K562 (cell line): ENCODE measurements around the gene TNKS2. TPM values are rescaled to one million over a fixed set of nuclear protein-coding genes. Genes with fewer than 3 reads are reported as not detected.

Source experiments
- ARID3A ChIP-seq: IDR thresholded peaks from 2 replicates; pipeline ENCODE4 v1.6.1; 2012; ENCODE audit warnings: low read depth, low read length, improper control_type of control experiment, borderline replicate concordance
- CTCF ChIP-seq, 3 experiments: IDR thresholded peaks in 2 of 3; conservative IDR thresholded peaks in 1 of 3; 2 replicates each; pipeline ENCODE4 v1.5.1; 2011 to 2012; ENCODE audit warnings: low read length in 3 of 3, mild to moderate bottlenecking in 3 of 3, control low read depth in 2 of 3, improper control_type of control experiment in 1 of 3, inconsistent platforms in 1 of 3, low read depth in 1 of 3, mixed read lengths in 1 of 3, moderate library complexity in 1 of 3; ENCODE audit not compliant: insufficient read depth in 2 of 3
- EZH2 ChIP-seq: IDR thresholded peaks from 2 replicates; pipeline ENCODE4 v1.6.1; 2012; ENCODE audit warnings: low read depth, mild to moderate bottlenecking, inconsistent platforms, low read length, borderline replicate concordance
- MEIS2 ChIP-seq: fragments of 450-650 bp; IDR thresholded peaks from 2 replicates; pipeline ENCODE4 v1.6.1; 2014; ENCODE audit warnings: mild to moderate bottlenecking; ENCODE audit not compliant: partially characterized antibody
- NONO ChIP-seq, 2 experiments: fragments of 200-400 bp in 1 of 2; fragments of 450-650 bp in 1 of 2; formaldehyde crosslinking in 1 of 2; IDR thresholded peaks; 2 replicates each; pipeline ENCODE4 v1.6.1; 2017; ENCODE audit warnings: low read depth in 2 of 2, mild to moderate bottlenecking in 2 of 2, moderate library complexity in 2 of 2, low read length in 1 of 2
- RBFOX2 ChIP-seq: fragments of 200-400 bp; formaldehyde crosslinking; IDR thresholded peaks from 2 replicates; pipeline ENCODE4 v1.6.1; 2017; ENCODE audit warnings: low read depth, mild to moderate bottlenecking, low read length, moderate library complexity
- RFX7 ChIP-seq: fragments of 250-450 bp; sonication (Bioruptor Pico); IDR thresholded peaks from 2 replicates; pipeline ENCODE4 v1.5.1; 2021; ENCODE audit warnings: mild to moderate bottlenecking
- SAFB ChIP-seq: fragments of 200-400 bp; formaldehyde crosslinking; IDR thresholded peaks from 2 replicates; pipeline ENCODE4 v1.6.1; 2017; ENCODE audit warnings: low read depth, low read length, borderline replicate concordance
- SMARCA5 ChIP-seq: fragments of 450-650 bp; IDR thresholded peaks from 2 replicates; pipeline ENCODE4 v1.6.1; 2016
- SRSF1 ChIP-seq: fragments of 200-400 bp; formaldehyde crosslinking; IDR thresholded peaks from 2 replicates; pipeline ENCODE4 v1.6.1; 2017; ENCODE audit warnings: mild to moderate bottlenecking, low read depth, low read length, moderate library complexity
- TBL1XR1 ChIP-seq, 2 experiments: IDR thresholded peaks; 2 replicates each; pipeline ENCODE4 v1.6.1; 2012; ENCODE audit warnings: improper control_type of control experiment in 2 of 2, low read length in 2 of 2, mild to moderate bottlenecking in 1 of 2
- ZBTB33 ChIP-seq: sonication (generic); formaldehyde crosslinking; IDR thresholded peaks from 2 replicates; pipeline ENCODE4 v1.8.1; 2023; ENCODE audit warnings: mild to moderate bottlenecking, missing genetic modification reagents
- ZNF280B ChIP-seq: fragments of 250-450 bp; sonication (Bioruptor Pico); IDR thresholded peaks from 2 replicates; pipeline ENCODE4 v1.5.1; 2021; ENCODE audit warnings: mild to moderate bottlenecking
- ZNF449 ChIP-seq: fragments of 250-450 bp; sonication (Bioruptor Pico); IDR thresholded peaks from 2 replicates; pipeline ENCODE4 v1.8.0; 2022; ENCODE audit warnings: moderate library complexity, mild to moderate bottlenecking, inconsistent platforms
- ZNF512 ChIP-seq: IDR thresholded peaks from 2 replicates; pipeline ENCODE4 v1.6.1; 2016; ENCODE audit warnings: missing genetic modification characterization, missing compliant biosample characterization
- ZNF584 ChIP-seq: fragments of 200-800 bp; sonication (Bioruptor generic); IDR thresholded peaks from 2 replicates; pipeline ENCODE4 v1.6.1; 2016; ENCODE audit warnings: low read depth, mild to moderate bottlenecking, missing genetic modification characterization, missing compliant biosample characterization
- polyA plus RNA-seq, 8 experiments: library from polyadenylated mRNA; depleted of rRNA in 4 of 8; stranded (reverse) in 5 of 8; unstranded in 3 of 8; fragments of >200 nt; fragmentation: Nextera tagmentation in 2 of 8; fragmentation: Illumina TruSeq in 1 of 8; extraction: Ambion mirVana in 2 of 8; extraction: Trizol in 1 of 8; gene quantifications; 2 replicates each; pipeline versions ENCODE4 v1.2.1 to v1.2.3, GENCODE V29; 2011 to 2014; ENCODE audit warnings: inconsistent platforms in 1 of 8, missing spikeins in 1 of 8
- total RNA-seq, 7 experiments: library from RNA; depleted of rRNA in 6 of 7; stranded (reverse); fragments of >200 nt in 6 of 7; fragmentation: Illumina TruSeq in 2 of 7; extraction: Trizol in 2 of 7; gene quantifications; 2 replicates each; pipeline versions ENCODE4 v1.2.1 to v1.2.3, GENCODE V29; 2011 to 2021; ENCODE audit warnings: low replicate concordance in 1 of 7

Gene TNKS2
- total and polyA plus RNA-seq, 9 of the 15 experiments (the other 6 are each of a cell fraction or from before 2014, with no cell fraction given), result 3.5 to 19.8 (median 8.6) TPM

GRCh38 chr10:91797874-91798648 lies at the start of gene TNKS2 (continued):
- TF ChIP-seq ARID3A (no peak), SAFB (no peak), SMARCA5 (no peak), ZNF512 (tag) (no peak), ZNF280B (no peak), CTCF (IDR thresholded peaks at IDR 0.05 in 2 of 3, conservative IDR thresholded peaks at IDR 0.05 in 1 of 3; ENCODE audit: insufficient read depth in 2 of 3, low read depth in 1 of 3, low read length in 3 of 3) (no peak), MEIS2 (peak; percentile 70), RBFOX2 (peak; percentile 90), NONO (IDR thresholded peaks at IDR 0.05; ENCODE audit: low read depth in 2 of 2, low read length in 1 of 2) (peak; percentile 52 to 71; a peak in 1 of 4 replicates), ZNF449 (CRISPR knock-in tag) (no peak), EZH2 (no peak), ZBTB33 (CRISPR knock-in tag) (no peak), ZNF584 (no peak), SRSF1 (no peak), TBL1XR1 (IDR thresholded peaks at IDR 0.05; ENCODE audit: low read length in 2 of 2) (no peak), RFX7 (CRISPR knock-in tag) (no peak)
